ENCODE results near the gene THOC1. TPM values are rescaled to one million over a fixed set of nuclear protein-coding genes. Genes with fewer than 3 reads are reported as not detected.

Gene THOC1
- total and polyA plus RNA-seq, 2 donors from 2014 or later = 22.4 to 32.6 TPM

DNA sequence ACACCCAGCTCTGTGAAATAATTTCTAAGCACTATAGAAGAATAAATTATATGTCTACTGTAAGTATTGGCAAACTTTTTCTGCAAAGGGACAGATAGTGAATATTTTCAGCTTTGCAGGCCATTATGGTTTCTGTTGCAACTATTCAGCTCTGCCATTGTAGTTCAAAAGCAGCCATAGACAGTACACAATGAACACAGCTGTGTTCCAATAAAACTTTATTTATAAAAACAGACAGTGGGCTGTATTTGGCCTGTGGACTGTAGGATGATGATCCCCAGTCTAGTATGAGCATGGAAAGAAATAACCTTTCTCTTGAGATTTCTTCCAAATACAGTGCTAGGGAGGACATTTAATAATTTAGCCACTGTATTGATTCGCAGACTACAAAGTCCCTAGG lies 35.2 kb upstream of the THOC1 start:
- TF ChIP-seq, protein P1, sequence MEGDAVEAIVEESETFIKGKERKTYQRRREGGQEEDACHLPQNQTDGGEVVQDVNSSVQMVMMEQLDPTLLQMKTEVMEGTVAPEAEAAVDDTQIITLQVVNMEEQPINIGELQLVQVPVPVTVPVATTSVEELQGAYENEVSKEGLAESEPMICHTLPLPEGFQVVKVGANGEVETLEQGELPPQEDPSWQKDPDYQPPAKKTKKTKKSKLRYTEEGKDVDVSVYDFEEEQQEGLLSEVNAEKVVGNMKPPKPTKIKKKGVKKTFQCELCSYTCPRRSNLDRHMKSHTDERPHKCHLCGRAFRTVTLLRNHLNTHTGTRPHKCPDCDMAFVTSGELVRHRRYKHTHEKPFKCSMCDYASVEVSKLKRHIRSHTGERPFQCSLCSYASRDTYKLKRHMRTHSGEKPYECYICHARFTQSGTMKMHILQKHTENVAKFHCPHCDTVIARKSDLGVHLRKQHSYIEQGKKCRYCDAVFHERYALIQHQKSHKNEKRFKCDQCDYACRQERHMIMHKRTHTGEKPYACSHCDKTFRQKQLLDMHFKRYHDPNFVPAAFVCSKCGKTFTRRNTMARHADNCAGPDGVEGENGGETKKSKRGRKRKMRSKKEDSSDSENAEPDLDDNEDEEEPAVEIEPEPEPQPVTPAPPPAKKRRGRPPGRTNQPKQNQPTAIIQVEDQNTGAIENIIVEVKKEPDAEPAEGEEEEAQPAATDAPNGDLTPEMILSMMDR (IDR thresholded peaks at IDR 0.05; ENCODE audit: borderline replicate concordance, extremely low read depth, insufficient read depth) = no peak
- DNase-seq (no peak), FAIRE-seq (no peak)
- Histone ChIP-seq H3K27ac (ENCODE audit: low read depth in 2 of 2, low read length in 2 of 2) (no peak overlapping the region), H3K36me3 (ENCODE audit: control insufficient read depth in 2 of 3, insufficient read depth in 3 of 3, low read length in 3 of 3) (no peaks in the 10 kb centered on the region), H3K9me3 (ENCODE audit: control insufficient read depth in 2 of 3, insufficient read depth in 1 of 3, low read length in 3 of 3) (no peaks in the 10 kb centered on the region), H3K4me3 (ENCODE audit: low read length in 3 of 3) (no peak overlapping the region), H3K27me3 (ENCODE audit: control insufficient read depth, insufficient read depth, low read length) (no peaks in the 10 kb centered on the region), H3K4me1 (ENCODE audit: control insufficient read depth in 2 of 3, insufficient read depth in 2 of 3, low read depth in 1 of 3, low read length in 3 of 3) (no peaks in the 10 kb centered on the region), H3K9ac (ENCODE audit: low read length in 3 of 3) (no peak overlapping the region)
- intact Hi-C loops (cut with DNase I) = no loop called here

DNA sequence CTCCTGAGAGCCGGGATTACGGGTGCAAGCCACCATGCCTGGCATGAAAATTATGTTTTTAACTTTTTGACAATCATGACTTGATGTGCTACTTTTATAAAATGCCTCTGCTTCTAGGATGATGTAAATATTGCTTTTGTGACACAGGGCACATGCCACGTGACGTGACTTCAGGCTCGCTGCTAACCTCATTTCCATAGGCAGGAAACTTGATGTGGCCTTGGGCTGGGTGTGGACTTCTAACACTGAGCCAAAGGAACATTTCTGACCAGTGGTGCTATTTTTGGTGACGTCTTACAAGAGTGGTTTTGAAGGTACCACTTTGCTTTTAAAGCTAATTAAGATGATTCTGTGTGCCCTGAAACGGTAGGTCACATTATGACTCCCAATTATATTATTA lies 34.2 kb upstream of the THOC1 start:
- H3K4me3 ChIP-seq (ENCODE audit: low read length in 3 of 3) = no peak overlapping the region
- no peaks in the 10 kb centered on the region for H3K36me3 ChIP-seq (ENCODE audit: control insufficient read depth in 2 of 3, insufficient read depth in 3 of 3, low read length in 3 of 3)
- TF ChIP-seq, protein P1 (IDR thresholded peaks at IDR 0.05; ENCODE audit: borderline replicate concordance, extremely low read depth, insufficient read depth) = no peak
- no peaks in the 10 kb centered on the region for H3K4me1 ChIP-seq (ENCODE audit: control insufficient read depth in 2 of 3, insufficient read depth in 2 of 3, low read depth in 1 of 3, low read length in 3 of 3)
- no peak for DNase-seq
- FAIRE-seq = no peak
- no peaks in the 10 kb centered on the region for H3K27me3 ChIP-seq (ENCODE audit: control insufficient read depth, insufficient read depth, low read length)
- intact Hi-C loops (cut with DNase I) = no loop called here
- no peaks in the 10 kb centered on the region for H3K9me3 ChIP-seq (ENCODE audit: control insufficient read depth in 2 of 3, insufficient read depth in 1 of 3, low read length in 3 of 3)
- H3K9ac ChIP-seq (ENCODE audit: low read length in 3 of 3) = no peak overlapping the region
- H3K27ac ChIP-seq (ENCODE audit: low read depth in 2 of 2, low read length in 2 of 2) = no peak overlapping the region

GRCh38 chr18:297936-298335 lies 30.1 kb upstream of the THOC1 start:
- Histone ChIP-seq H3K4me3 (ENCODE audit: low read length in 3 of 3) (no peak overlapping the region), H3K36me3 (ENCODE audit: control insufficient read depth in 2 of 3, insufficient read depth in 3 of 3, low read length in 3 of 3) (no peaks in the 10 kb centered on the region), H3K9ac (ENCODE audit: low read length in 3 of 3) (no peak overlapping the region), H3K9me3 (ENCODE audit: control insufficient read depth in 2 of 3, insufficient read depth in 1 of 3, low read length in 3 of 3) (no peaks in the 10 kb centered on the region), H3K27me3 (ENCODE audit: control insufficient read depth, insufficient read depth, low read length) (no peaks in the 10 kb centered on the region), H3K4me1 (ENCODE audit: control insufficient read depth in 2 of 3, insufficient read depth in 2 of 3, low read depth in 1 of 3, low read length in 3 of 3) (no peaks in the 10 kb centered on the region), H3K27ac (ENCODE audit: low read depth in 2 of 2, low read length in 2 of 2) (no peak overlapping the region)
- DNase-seq = no peak
- TF ChIP-seq, protein P1 (IDR thresholded peaks at IDR 0.05; ENCODE audit: borderline replicate concordance, extremely low read depth, insufficient read depth) = no peak
- FAIRE-seq = no peak
- intact Hi-C loops (cut with DNase I) = no loop called here

Measured in kidney (tissue), 14 donors.